ENCODE results near the gene ADAMTS8. TPM values are rescaled to one million over a fixed set of nuclear protein-coding genes. Genes with fewer than 3 reads are reported as not detected.

ADAMTS8 gene
- total RNA-seq, 1 donor from 2014 or later = not detected

DNA sequence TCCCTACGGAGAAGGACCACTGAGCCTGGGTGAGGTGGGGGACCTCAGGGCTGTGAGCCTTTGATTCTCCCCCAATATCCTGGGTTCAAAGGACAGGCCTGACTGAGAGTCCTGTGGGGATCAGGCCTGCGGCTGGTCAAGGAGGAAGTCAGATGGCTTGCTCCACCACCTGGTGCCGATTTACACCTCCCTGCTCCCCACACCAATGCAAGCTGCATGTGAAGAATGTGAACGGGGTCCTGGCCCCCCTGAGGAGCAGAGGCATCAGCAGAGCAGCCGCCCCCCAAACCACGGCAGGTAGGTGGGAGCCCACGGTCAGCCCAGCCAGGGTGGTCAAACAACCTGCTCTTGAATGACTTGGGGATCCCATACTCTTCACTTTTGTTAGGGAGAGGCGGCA is 6.7 kb downstream of the ADAMTS8 start:
- intact Hi-C loops (cut with micrococcal nuclease) = no loop called here

DNA sequence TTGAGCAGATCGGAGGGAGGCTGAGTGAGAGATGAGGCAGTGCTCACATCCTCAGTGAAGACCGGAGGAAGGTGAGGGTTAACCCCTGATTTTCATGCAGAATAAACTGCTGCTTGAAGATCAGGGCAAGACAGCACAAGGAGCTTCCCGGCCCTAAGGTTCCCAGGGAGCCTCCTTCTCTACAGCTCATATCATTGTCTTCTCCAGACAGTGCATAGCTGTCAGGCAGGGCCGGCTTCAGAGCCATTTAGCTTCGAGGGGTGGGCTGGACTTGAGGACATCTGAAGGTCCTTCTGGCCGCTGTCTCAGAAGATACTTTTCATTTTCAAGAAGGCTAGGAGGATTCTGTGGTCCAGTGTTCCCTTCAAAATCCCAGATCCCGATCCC is 7.2 kb downstream of the ADAMTS8 start:
- intact Hi-C loops (cut with micrococcal nuclease) = no loop called here

DNA sequence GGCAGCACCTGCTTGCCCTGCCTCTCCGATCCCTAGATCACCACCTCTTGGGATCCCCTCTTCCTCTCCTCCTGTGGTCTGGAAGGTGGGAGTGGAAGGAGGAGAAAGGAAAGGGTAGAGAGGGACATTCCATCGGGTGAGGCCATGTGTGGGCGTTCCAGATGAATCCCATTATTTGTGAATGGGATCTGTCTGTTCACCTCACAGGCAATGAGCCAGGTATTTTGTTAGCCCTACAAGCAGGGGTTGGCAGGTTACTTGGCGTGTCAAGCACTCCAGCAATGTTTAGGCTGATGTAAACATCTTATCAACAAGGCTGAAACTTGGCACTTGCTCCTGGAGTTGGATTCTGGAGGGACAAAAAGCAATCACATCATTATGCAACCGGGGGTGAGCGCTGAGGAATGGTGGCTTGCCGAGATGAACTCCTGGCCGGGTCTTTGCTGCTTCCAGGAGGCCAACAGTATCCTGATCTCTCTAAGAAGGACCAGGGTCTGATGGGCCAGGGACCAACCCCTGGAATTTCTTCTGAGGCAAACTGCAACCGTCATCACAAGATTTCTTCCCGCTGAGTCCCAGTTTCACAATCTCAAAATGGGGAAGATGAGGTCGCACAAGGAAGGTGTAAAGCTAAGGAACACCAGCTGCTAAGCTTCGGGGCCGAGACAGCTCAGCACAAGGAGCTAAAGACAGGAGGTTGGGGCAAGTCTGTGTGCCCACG is 7.8 kb downstream of the ADAMTS8 start:
- intact Hi-C loops (cut with micrococcal nuclease) = no loop called here

DNA sequence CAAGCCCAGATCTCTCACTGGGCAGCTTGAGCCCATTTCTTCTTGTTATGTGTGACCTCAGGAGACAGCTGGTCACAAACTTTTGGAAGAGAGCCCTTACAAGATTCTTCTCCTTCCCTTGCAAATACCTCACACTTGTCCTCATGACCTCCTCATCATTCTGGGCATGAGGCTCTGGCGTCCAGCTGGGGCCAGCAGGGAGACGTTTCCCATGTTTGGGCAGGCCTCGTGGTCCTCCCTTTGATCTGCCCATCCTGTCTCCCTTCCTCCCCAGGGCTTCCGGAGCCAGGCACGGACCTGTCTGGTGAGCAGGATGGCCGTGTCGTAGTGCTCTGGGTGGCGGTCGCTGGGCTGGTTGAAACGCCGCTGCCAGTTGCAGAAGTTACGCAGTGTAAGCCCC is 9.7 kb downstream of the ADAMTS8 start:
- intact Hi-C loops (cut with micrococcal nuclease) = no loop called here

DNA sequence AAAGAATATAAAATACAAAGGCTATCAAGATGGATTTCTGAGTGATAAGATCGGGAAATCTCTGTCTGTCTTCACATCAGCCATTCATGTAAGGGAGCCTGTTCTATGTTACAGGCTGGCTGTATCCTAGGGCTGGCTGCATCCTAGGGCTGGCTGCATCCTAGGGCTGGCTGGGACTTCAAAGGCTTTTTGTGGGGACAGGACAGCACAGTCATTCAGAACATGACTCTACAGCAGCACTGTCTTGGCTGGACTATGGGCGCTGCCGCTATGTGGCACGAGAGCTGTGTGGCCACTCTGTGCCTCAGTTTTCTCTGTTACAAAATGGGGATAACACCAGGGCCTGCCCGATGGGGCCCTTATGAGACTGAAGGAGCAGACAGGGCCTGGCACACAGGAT is 10.2 kb downstream of the ADAMTS8 start:
- intact Hi-C loops (cut with micrococcal nuclease) = no loop called here

DNA sequence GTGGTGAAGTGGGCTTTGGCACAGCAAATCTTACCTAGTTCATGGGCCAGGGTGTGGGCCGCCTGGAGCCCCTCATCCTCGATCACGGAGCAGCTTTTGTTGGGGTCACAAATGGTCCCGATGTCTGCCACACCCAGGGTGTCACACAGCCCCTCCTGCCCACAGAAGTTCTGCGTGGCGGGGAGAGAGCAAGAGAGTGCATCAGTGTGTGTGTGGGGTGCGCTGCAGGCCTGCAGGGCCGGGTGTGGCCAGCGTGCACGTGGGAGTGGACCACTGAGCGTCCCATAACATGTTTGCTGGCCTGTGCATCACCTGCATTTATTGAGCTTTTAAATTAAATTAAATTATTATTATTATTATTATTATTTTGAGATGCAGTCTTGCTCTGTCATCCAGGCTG is 11.5 kb downstream of the ADAMTS8 start:
- intact Hi-C loops (cut with micrococcal nuclease) = no loop called here

DNA sequence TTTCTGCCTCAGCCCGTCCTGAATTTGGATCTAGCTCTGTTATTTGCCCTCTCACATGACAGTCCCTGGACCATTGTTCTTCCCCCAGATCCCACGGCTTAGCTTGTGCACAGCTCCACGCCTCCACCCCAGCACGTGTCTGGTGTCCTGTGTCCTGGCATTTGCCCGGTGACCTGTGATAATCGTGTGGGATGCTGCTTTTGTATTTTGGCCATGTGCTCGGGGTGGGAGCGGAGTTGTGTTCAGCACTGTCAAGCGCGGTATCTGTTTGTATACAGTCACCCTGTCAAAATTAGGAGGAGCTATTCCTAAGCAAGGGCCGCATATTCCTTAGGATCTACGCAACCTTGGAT is 11.9 kb downstream of the ADAMTS8 start:
- intact Hi-C loops (cut with micrococcal nuclease) = no loop called here

DNA sequence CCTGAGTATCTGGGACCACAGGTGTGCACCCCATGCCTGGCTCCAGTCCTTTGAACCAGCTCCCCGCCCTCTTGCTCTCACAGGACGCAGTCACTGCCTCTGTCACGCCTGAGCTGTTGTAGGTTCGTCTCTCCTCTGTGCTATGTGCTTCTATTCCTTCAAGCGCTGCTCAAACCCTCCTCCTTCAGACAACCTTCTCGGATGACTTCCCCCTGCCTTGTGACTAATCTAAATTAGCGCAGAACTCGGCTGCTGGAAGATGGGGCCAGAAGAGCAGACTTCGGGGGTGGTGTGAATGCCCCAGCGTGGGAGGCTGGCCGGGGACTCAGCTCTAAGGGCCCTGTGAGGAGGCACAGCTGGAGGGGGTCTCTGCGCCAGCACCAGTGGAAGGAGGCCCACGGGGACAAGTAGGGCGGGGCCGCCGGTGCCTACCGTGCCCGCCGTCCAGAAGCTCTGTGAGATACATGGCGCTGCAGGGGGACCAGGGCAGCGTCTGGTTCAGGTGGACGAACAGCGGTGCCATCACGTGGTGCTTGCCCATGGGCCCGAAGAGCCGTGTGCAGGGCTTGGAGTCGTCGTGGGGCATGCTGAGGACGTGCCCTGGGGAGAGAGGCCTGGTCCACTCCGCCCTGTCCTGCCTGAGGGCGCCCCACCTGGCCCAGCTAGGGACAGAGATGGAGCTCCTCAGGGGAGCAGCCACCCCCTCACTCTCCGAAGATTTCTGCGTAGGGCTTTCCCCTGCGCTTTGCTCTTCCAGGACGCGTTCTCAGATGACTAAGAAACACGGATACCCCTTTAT is 12.5 kb downstream of the ADAMTS8 start:
- intact Hi-C loops (cut with micrococcal nuclease) = no loop called here

DNA sequence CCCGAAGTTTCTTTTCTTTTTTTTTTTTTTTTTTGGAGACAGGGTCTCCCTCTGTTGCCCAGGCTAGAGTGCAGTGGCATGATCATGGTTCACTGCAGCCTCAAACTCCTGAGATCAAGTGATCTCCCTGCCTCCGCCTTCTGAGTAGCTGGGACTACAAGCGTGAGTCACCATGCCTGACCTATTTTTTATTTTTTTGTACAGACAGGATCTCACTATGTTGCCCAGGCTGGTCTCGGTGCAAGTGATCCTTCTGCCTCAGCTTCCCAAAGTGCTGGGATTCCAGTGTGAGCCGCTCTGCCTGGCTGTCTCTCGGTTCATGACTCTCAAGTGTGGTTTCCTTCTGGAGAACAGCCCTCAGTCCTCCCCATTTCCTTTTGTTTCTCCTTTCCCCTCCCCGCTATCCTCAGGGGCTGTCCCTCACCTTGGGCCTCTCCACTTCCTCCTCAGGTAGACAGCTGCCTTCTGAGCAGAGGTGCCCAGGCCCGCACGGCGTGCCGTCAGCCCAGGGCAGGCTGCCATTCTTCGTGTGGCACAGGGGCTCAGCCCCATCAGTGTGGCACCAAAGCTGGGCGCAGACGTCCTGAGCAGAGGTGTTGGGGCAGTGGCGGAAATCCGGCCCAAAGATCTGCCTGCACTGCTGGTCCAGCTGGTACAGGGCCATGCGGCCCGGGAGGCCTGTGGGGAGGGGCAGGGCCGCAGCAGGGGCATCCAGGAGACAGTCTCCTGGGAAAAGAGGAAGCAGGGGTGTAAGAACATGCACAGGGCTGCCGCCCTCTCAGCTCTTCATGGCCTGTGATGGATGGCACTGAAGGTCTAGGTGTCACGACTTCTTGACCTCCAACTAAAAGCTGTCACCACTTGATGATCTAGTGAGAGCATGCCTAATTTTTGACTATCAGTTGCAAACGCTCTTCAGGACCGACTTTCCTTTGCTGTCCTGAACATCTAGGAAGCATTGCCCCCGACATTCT is 14.0 kb downstream of the ADAMTS8 start:
- intact Hi-C loops (cut with micrococcal nuclease) = no loop called here

DNA sequence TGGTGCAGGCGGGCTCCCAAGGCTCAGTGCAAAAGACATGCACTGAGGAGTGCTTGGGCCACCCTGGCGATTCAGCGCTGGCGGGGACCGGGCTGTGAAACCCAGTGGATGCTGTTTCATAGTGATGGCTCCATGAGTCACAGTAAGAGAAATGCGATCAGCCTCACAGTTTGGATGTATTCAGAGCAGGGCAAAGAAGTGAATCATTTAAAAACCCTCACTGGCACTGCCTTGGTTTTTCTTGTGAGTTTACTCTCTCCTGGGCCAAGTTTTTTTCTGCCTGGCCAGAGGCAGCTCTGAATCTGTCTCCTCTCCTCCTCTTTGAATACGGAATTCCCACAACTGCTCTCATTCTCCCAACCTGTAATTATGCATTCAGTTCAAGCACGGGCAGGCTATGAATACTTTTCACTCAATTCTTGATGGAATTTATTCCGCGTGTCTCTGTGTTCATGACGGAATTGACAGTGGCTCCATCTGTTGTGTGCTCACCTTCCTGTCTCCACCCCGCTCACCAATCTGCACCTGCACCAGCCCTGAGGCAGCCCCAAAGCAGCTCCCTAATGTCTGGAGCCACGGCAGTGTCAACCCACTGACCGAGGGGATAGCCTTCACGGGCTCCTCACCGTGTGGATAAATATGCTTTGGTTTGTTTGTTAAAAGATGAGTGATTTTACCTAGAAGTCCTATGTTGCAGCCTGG is 14.9 kb downstream of the ADAMTS8 start:
- intact Hi-C loops (cut with micrococcal nuclease) = no loop called here

DNA sequence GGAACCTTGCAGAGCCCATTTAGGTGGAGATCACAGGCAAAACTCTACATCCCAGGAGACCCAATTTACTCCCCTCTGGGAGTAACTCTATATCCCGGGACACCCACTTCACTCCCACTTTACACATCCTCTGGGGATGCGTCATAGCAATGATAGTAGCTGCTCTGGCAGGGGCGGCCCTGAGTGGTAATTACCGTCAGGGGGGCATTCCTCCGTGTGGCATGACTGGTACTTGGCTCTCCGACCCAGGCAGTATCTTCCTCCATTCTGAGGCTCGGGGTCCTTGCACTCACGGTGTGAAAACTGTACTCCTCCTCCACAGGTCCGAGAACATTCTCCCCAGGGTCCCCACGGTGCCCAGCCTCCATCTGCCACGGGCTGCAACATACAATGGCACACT is 17.2 kb downstream of the ADAMTS8 start:
- intact Hi-C loops (cut with micrococcal nuclease) = no loop called here

DNA sequence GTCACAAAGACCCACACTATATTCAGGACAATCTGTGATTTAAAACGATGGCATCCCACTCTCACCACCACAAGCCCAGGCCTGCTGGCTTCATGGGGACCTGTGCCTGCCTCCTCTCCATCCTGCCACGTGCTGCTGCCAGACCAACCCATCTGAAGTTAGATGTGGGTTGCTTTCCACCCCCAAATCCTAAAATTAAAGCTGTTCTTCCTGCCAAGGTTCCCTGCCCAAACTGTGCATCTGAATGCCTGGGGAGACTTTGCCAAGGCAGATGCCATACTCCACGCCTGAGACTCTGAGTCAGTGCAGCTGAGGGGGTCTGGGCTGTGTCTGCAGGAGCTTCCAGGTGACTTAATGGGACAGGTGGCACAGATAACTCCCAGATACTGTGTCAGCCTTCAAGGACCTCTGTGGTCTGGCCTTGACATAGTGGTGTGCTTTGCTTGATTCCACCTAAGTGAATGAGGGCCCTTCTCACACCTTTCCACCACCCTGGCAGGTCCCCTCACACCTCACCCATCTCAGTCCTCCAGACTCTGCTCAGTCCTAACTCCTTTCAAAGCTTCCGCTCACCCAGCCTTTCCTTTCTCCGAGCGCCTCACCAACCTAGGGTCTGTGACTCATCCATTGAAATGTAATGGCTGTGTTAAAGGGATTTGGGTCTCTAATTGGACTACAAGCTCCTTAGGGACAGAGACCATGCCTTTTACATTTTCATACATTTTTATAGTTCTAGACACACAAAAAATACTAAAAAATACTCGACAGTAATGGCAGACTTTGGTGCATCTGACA is 18.6 kb downstream of the ADAMTS8 start:
- intact Hi-C loops (cut with micrococcal nuclease) = no loop called here

DNA sequence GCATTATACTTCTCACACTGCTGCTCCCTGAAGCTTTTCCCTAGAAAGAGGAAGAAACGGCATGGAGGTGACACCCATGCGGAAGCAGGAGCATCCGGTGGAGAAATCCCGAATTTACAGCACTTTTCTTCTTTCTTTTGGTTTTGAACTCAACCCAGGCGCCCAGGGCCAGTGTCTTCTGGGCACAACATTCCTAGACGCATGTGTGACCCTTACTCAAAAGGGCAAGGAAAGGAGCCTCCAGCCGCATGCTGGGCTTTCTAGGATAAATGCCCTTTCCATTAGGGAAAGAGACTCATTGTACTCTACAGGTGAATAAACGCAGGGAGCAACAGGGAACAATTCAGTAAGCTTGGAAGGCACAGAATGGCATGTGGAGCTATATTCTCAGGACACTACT is 19.5 kb downstream of the ADAMTS8 start:
- intact Hi-C loops (cut with micrococcal nuclease) = no loop called here

DNA sequence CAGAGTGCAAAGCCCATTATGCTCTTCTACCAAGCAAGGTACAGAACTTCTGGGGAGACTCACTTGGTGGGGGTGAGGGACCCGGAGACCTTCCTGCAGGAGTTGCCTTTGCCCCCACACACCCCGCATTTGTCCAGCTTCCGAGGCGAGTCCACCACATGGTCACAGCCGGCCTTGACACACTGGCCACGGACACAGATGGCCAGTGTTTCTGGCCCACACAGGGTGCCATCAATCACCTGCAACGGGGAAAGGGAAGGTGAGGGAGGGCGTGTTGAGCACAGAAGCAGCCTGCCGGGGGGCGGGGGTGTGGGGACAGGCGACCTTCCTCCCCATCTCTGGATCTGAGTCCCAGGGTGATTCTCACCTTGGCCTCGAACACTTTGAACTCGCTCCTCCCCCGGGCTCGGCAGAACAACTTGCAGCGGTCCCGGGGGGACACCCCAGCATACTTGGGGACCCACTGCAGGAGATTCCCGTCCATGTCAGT is 20.0 kb downstream of the ADAMTS8 start:
- intact Hi-C loops (cut with micrococcal nuclease) = no loop called here

DNA sequence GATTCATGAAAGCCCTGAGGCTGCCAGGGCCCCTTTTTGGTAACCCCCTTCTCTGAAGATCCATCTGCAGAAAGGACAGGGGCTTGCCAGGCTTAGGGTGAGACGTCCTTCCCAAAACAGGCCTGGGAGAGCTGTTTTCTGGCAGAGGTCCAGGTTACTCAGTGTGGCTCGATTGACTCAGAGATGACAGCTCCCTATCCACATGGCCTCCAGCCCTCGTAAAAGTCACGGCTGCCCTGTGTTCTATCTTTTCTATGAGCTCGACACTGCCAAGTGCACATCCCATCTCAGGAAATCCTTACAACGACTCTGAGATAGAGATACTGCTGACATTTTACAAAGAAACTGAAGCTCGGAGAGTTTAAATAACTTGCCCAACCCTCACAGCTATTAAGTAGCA is 20.4 kb downstream of the ADAMTS8 start:
- intact Hi-C loops (cut with micrococcal nuclease) = no loop called here

DNA sequence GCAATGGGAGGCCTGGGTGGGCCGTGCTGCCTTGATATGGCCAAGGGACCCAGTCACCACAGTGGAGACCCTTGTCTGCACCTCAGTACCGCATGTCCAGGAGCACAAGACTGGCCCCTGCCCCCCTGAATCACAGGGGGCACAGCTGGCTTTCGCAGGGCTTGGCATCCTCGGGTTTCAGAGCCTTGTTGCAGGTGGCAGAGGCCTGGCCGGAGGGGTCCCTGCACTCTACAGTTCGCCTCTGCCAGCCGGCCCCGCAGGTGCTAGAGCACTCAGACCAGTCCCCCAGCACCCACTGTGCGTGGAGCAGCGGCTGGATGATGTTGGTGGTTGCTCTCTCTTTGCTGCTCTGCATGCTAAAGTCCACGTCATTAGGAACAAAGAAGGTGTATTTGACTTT is 23.0 kb downstream of the ADAMTS8 start:
- intact Hi-C loops (cut with micrococcal nuclease) = no loop called here

DNA sequence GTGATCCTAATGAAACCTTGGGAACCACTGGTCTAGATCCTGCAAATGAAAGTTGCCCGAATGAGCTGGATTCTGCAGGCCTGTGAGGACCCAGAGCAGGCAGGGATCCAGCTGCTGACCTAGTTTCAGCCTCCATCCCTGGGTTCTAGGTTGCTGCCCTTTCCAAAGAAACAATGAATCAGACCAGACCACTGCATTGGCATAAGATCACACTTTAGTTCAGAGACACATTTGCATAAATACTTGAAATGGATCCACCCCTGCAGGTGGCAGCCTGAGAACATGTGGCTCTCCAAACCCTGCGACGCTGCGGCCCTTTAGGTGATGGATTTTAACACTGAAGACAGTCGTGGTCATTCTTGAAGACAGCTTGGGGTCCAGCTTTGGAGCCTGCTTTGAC is 23.7 kb downstream of the ADAMTS8 start:
- intact Hi-C loops (cut with micrococcal nuclease) = no loop called here

DNA sequence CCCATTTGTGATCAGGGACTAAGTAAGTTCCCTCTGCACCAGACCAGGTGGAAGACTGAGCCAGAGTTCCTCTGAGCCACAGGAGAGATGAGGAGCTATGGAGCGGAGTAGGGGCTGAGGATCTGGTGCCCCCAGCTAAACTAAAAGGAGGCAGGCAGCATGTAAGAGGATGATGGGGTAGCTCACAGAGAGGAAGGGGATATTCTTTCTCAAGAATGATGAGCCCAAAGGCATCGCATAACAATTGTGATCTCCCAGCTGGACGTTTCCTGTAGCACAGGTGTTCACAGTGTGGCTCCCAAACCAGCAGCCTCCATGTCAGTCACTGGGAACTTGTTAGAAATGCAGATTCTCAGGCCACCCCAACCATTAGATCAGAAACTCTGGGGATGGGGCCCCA is 24.4 kb downstream of the ADAMTS8 start:
- intact Hi-C loops (cut with micrococcal nuclease) = no loop called here

DNA sequence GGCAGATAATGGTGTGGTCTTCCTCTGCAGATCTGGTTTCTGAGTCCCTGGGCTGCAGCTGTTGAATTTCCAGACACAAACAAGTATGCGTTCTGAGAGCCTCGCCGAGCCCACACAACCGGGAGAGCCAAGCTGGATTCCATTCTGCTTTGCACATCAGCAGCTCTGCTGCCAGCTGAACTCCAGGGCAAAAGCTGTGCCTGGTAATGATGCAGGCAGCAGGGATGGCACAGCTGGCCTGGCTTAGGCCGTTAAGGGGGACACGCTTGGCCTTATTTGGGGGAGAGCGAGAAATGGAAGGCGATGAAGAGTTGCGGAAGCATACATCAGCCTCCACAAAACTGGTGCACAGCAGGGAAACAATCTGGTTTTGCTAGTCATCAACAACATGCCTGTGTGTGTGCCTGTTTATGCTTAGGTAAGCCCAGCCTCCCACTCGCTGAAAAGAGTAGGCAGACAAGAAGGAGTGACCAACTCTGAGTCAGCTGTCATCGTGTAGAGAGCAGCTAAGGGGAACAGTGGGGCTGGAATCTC is 25.1 kb downstream of the ADAMTS8 start:
- intact Hi-C loops (cut with micrococcal nuclease) = no loop called here

DNA sequence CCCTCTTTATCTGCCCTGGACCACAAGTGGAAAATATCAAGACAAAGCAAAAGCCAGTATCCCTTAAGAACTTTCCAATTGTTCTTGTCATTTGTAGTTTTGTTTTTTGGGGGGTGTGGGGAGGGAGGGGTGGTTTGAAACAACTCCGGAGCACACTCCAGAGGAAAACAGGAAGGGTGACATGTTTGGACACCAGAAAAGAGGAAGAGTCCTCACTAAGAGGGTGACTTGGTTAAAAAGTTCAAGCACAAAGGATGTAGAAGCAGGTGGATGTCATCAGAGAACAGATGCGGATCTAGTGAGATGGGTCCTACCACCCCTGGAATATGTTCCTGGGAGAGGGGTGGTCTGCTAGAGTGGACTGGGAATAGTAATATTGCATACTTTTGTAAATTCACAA is 25.8 kb downstream of the ADAMTS8 start:
- intact Hi-C loops (cut with micrococcal nuclease) = no loop called here
